Upper lobe of right lung (tissue), 1 donor: ENCODE measurements around the gene HIF1AN. TPM values are rescaled to one million over a fixed set of nuclear protein-coding genes. Genes with fewer than 3 reads are reported as not detected.

Source experiments
- ATAC-seq: fragments of 200-7000 bp; cut with Tn5 transposase; one replicate; pipeline ENCODE4 v1.9.1; 2020; ENCODE audit warnings: mild to moderate bottlenecking, moderate library complexity
- DNase-seq: peaks from one replicate; pipeline ENCODE4 v3.0.0-alpha.2; 2020
- H3K27ac ChIP-seq: fragments of 200-600 bp; one replicate; pipeline ENCODE4 v1.8.0; 2022
- H3K27me3 ChIP-seq: fragments of 200-600 bp; one replicate; pipeline ENCODE4 v1.8.0; 2022; ENCODE audit warnings: mild to moderate bottlenecking
- H3K36me3 ChIP-seq: fragments of 200-600 bp; one replicate; pipeline ENCODE4 v1.8.0; 2022
- H3K4me1 ChIP-seq: fragments of 200-600 bp; one replicate; pipeline ENCODE4 v1.8.0; 2022
- H3K4me3 ChIP-seq: fragments of 200-600 bp; one replicate; pipeline ENCODE4 v1.8.0; 2022; ENCODE audit warnings: mild to moderate bottlenecking
- H3K9me3 ChIP-seq: fragments of 200-600 bp; one replicate; pipeline ENCODE4 v1.8.0; 2022
- intact Hi-C: fragments of 100-400 bp; cut with DNase I; formaldehyde crosslinking; loops from one replicate; pipeline ENCODE4 v1.11.0; 2022
- long read RNA-seq: library from polyadenylated mRNA; unstranded; transcript quantifications from one replicate; pipeline ENCODE4 v2.0.0, GENCODE V29; 2021
- total RNA-seq: library from RNA; stranded (reverse); fragmentation: NEBNext Ultra II Directional; extraction: Animal tissue kit (Norgen Biotek cat#: 25700); gene quantifications from one replicate; pipeline ENCODE4 v1.2.1, GENCODE V29; 2021
- TF ChIP-seq, protein P1 (sequence below): fragments of 200-600 bp; IDR thresholded peaks from one replicate; pipeline ENCODE4 v1.8.0; 2022; ENCODE audit warnings: antibody characterized with exemption
- donor health status: DM: no; HTN: yes; CAD: no; lungs with severe emphysema.

The HIF1AN gene
- total RNA-seq: 36.8 TPM
- long read RNA-seq, full-length matches to known transcripts: 64 of 102 reads
- long read RNA-seq, partial matches to known transcripts: 2 of 102 reads
- long read RNA-seq, other reads (novel, unspliced or antisense): 36 of 102 reads

GRCh38 chr10:100535715-100536353 is at the start of gene HIF1AN:
Gene HIF1AN, plus strand, starts transcription at chr10:100535943. Its CDS starts 16 bp downstream, at chr10:100535959.
- no peaks in the 10 kb centered on the region for H3K9me3 ChIP-seq
- H3K4me1 ChIP-seq: peaks cover 25% of the 10 kb centered on the region
- ATAC-seq (peak; percentile 100), DNase-seq (peak; percentile 91)
- peaks cover 34% of the 10 kb centered on the region for H3K36me3 ChIP-seq
- TF ChIP-seq, protein P1, sequence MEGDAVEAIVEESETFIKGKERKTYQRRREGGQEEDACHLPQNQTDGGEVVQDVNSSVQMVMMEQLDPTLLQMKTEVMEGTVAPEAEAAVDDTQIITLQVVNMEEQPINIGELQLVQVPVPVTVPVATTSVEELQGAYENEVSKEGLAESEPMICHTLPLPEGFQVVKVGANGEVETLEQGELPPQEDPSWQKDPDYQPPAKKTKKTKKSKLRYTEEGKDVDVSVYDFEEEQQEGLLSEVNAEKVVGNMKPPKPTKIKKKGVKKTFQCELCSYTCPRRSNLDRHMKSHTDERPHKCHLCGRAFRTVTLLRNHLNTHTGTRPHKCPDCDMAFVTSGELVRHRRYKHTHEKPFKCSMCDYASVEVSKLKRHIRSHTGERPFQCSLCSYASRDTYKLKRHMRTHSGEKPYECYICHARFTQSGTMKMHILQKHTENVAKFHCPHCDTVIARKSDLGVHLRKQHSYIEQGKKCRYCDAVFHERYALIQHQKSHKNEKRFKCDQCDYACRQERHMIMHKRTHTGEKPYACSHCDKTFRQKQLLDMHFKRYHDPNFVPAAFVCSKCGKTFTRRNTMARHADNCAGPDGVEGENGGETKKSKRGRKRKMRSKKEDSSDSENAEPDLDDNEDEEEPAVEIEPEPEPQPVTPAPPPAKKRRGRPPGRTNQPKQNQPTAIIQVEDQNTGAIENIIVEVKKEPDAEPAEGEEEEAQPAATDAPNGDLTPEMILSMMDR: peak; percentile 93
- H3K4me3 ChIP-seq: peak within 1 kb of the TSS; percentile 76
- intact Hi-C loops: no loop called here
- peak within 1 kb of the TSS; percentile 43 for H3K27ac ChIP-seq
- no peaks in the 10 kb centered on the region for H3K27me3 ChIP-seq

- ATAC-seq (no peak), DNase-seq (no peak)
- TF ChIP-seq, protein P1: no peak
- Histone ChIP-seq H3K9me3 (no peaks in the 10 kb centered on the region), H3K27me3 (peaks cover 3% of the 10 kb centered on the region), H3K4me3 (no peak overlapping the region), H3K36me3 (peaks cover 29% of the 10 kb centered on the region), H3K27ac (no peak overlapping the region), H3K4me1 (no peaks in the 10 kb centered on the region)
- intact Hi-C loops: no loop called here
Observed at GRCh38 chr10:100487529-100487928, 48.2 kb upstream of the HIF1AN start.

DNA sequence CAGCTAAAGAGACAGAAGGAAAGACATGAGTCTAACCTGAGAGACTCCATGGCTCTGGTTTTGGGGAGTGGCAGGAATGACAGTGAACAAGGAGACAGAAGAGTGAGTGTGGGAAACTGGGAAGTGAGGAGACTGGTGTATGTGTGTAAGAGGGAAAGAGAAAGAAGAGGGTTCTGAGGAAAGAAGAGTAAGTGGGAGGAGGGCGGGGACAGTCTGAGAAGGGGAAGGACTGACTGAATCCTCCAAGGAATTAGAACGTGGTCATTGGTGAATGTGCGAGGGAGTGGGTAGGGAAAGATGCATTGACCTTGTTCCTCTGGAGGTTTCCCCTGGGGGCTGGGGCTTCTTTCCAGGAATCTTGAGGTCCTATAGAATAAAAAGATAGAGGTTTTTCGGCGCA is 46.3 kb upstream of the HIF1AN start:
- no peak overlapping the region for H3K4me3 ChIP-seq
- no peaks in the 10 kb centered on the region for H3K9me3 ChIP-seq
- H3K36me3 ChIP-seq: peaks cover 29% of the 10 kb centered on the region
- H3K4me1 ChIP-seq: no peaks in the 10 kb centered on the region
- H3K27ac ChIP-seq: no peak overlapping the region
- ATAC-seq (peak; percentile 76), DNase-seq (no peak)
- H3K27me3 ChIP-seq: no peaks in the 10 kb centered on the region
- intact Hi-C loops: no loop called here
- TF ChIP-seq, protein P1: no peak

- Histone ChIP-seq H3K36me3 (peaks cover 40% of the 10 kb centered on the region), H3K27ac (no peak overlapping the region), H3K9me3 (no peaks in the 10 kb centered on the region), H3K4me3 (no peak overlapping the region), H3K4me1 (no peaks in the 10 kb centered on the region), H3K27me3 (no peaks in the 10 kb centered on the region)
- TF ChIP-seq, protein P1: no peak
- ATAC-seq: no peak
- no peak for DNase-seq
- intact Hi-C loops: no loop called here
Observed at GRCh38 chr10:100490531-100490930, 45.2 kb upstream of the HIF1AN start.

GRCh38 chr10:100496567-100496966 is 39.2 kb upstream of the HIF1AN start:
- Histone ChIP-seq H3K4me3 (no peak overlapping the region), H3K27ac (no peak overlapping the region), H3K9me3 (no peaks in the 10 kb centered on the region), H3K27me3 (no peaks in the 10 kb centered on the region), H3K36me3 (peaks cover 60% of the 10 kb centered on the region), H3K4me1 (no peaks in the 10 kb centered on the region)
- TF ChIP-seq, protein P1: no peak
- DNase-seq (no peak), ATAC-seq (no peak)
- intact Hi-C loops: no loop called here
